ENCODE data around the gene OTULINL. TPM values are rescaled to one million over a fixed set of nuclear protein-coding genes. Genes with fewer than 3 reads are reported as not detected.

The OTULINL gene
- total RNA-seq, 1 donor from 2014 or later = 0.21 TPM

DNA sequence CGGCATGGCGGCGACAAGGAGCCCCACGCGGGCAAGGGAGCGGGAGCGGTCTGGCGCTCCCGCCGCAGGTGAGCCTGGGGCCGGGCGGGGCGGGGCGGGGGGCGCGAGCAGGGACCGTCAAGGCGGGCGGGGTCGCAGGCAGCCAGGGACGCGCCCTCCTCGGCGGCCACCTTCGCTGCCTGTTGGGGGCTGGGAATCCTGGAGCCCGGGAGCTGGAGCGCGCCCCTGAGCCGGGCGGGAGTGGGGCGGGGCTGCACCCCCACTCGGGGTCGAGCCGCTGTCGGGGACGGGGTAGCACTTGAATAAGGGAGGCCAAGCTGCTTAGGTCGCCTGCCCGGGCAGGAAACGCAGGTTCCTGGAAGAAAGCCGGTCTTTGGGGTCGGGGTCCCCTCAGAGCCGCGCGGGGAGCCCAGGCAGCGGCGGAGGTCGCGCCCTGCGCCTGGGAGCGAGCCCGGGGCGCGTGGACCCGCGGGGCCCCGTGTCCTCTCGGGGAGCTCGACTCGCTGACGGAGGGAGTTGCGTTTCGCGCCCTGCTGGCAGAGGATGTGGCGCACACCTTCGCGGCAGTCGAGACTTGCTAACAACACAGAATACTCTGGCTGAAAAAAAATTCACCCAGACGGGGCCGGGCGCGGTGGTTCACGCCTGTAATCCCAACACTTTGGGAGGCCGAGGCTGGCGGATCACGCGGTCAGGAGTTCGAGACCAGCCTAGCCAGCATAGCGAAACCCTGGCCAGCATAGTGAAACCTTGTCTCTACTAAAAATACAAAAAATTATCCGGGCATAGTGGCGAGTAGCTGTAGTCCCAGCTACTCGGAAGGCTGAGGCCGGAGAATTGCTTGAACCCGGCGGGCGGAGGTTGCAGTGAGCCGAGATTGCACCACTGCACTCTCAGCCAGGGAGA, 552 bp downstream of the OTULINL start:
- H3K36me3 ChIP-seq = no peaks in the 10 kb centered on the region
- peak overlapping the region in 1 of 2 donors; percentile 15 for H3K27ac ChIP-seq
- TF ChIP-seq, protein P1, sequence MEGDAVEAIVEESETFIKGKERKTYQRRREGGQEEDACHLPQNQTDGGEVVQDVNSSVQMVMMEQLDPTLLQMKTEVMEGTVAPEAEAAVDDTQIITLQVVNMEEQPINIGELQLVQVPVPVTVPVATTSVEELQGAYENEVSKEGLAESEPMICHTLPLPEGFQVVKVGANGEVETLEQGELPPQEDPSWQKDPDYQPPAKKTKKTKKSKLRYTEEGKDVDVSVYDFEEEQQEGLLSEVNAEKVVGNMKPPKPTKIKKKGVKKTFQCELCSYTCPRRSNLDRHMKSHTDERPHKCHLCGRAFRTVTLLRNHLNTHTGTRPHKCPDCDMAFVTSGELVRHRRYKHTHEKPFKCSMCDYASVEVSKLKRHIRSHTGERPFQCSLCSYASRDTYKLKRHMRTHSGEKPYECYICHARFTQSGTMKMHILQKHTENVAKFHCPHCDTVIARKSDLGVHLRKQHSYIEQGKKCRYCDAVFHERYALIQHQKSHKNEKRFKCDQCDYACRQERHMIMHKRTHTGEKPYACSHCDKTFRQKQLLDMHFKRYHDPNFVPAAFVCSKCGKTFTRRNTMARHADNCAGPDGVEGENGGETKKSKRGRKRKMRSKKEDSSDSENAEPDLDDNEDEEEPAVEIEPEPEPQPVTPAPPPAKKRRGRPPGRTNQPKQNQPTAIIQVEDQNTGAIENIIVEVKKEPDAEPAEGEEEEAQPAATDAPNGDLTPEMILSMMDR (IDR thresholded peaks at IDR 0.05) = peak in 2 of 3 experiments; percentile 5 to 11
- intact Hi-C loops (cut with DNase I) = loop anchor here (5.0 to 10.0 kb wide), 2 partner anchors 80 to 437 kb away; partner anchors contain the start of genes OTULIN and TRIO
- no peaks in the 10 kb centered on the region for H3K27me3 ChIP-seq
- peak in 1 of 2 donors; percentile 79 for DNase-seq (ENCODE audit: low spot score in 2 of 2)
- peaks cover 0 to 6% of the 10 kb centered on the region in 2 donors for H3K4me1 ChIP-seq
- no peaks in the 10 kb centered on the region for H3K9me3 ChIP-seq
- H3K4me3 ChIP-seq = peak overlapping the region; percentile 66 to 85

DNA sequence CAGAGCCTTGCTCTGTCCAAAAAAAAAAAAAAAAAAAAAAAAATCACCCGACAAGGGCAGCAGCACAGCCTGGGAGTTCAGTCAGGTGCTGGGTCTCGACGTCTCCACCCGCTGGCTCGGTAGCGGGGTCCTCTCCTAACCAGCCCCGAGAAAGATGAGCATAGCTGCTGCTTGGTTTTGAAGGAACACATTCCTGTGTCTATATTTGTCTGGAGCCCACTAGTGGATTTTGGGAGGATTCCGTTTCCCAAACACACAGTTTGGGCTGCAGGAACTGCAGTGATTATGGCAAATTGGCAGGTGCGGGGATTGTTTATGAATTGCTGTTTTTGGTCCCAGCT, 1.2 kb downstream of the OTULINL start:
- TF ChIP-seq, protein P1 (IDR thresholded peaks at IDR 0.05) = no peak
- Histone ChIP-seq H3K27me3 (no peaks in the 10 kb centered on the region), H3K4me1 (peaks cover 0 to 6% of the 10 kb centered on the region in 2 donors), H3K9me3 (no peaks in the 10 kb centered on the region), H3K4me3 (peak overlapping the region; percentile 66 to 85), H3K27ac (no peak overlapping the region), H3K36me3 (no peaks in the 10 kb centered on the region)
- DNase-seq (ENCODE audit: low spot score in 2 of 2) = no peak
- intact Hi-C loops (cut with DNase I) = loop anchor here (5.0 to 10.0 kb wide), 2 partner anchors 80 to 438 kb away; partner anchors contain the start of genes OTULIN and TRIO

DNA sequence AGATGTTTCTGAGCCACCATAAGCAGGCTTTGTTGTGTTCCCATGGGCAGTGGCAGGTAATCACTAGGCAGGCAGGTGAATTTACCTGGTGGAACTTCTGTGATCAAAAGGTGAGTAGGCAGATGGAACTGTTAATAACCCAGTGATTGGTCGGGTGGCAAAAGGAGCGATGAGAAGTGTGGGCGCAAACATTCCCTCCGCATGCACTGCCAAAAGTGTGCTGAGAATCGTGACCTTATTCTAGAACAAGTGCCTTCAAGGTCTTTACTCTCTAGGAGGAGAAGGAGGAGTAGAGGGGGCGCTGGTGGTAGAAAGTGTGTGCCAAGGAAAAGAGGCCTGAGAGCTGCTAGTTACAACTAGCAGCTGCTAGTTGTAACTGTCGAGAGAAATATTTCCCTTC, 3.3 kb downstream of the OTULINL start:
- Histone ChIP-seq H3K27me3 (no peaks in the 10 kb centered on the region), H3K27ac (no peak overlapping the region), H3K4me3 (no peak overlapping the region), H3K4me1 (peaks cover 0 to 6% of the 10 kb centered on the region in 2 donors), H3K36me3 (no peaks in the 10 kb centered on the region), H3K9me3 (no peaks in the 10 kb centered on the region)
- DNase-seq (ENCODE audit: low spot score in 2 of 2) = no peak
- intact Hi-C loops (cut with DNase I) = loop anchor here (5.0 to 10.0 kb wide), 2 partner anchors 77 to 440 kb away; partner anchors contain the start of genes OTULIN and TRIO
- TF ChIP-seq, protein P1 (IDR thresholded peaks at IDR 0.05) = no peak

DNA sequence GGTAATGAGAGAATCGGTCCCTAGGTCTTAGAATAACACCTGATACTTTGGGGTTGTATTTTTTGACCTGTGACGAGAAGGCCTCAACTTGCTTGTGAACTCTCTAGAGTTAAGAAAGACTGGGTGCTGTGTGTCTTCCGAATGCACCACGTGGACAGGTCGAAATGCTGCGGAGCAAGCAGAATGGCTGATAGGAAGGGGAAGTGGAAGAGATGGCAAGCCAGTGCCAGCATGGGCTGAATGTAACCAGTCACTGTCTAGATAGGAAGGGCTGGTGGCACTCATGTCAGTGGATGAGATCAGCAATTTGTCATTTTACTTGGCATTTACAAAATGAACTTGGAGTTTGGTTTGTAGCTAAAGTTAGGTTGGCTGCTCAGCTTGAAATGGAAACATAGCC, 5.6 kb downstream of the OTULINL start:
- intact Hi-C loops (cut with DNase I) = loop anchor here (10.0 kb wide), 1 partner anchor 442 kb away; the partner anchor contains the start of gene TRIO
- peak; percentile 30 to 72 for DNase-seq (ENCODE audit: low spot score in 2 of 2)
- Histone ChIP-seq H3K9me3 (no peaks in the 10 kb centered on the region), H3K27me3 (no peaks in the 10 kb centered on the region), H3K4me1 (no peaks in the 10 kb centered on the region), H3K27ac (no peak overlapping the region), H3K36me3 (no peaks in the 10 kb centered on the region), H3K4me3 (no peak overlapping the region)
- TF ChIP-seq, protein P1 (IDR thresholded peaks at IDR 0.05) = no peak

DNA sequence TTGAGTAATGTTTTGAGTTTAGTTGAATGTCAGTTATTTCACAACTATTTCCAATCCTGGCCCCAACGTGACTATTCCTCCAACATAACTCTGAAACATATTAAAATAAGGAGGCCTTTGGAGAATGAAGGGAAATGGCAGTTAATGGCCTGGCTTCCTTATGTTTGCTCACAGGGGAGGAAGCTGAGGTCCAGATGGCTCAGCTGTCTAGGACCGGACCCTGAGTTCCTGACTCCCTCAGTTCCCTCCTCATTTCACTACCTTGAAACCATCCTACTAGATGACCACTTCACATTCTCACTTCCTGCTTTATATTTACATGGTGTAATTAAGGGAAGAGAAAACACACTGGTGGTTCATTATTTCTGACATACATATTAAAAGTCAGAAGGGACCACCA, 6.6 kb downstream of the OTULINL start:
- H3K27me3 ChIP-seq = no peaks in the 10 kb centered on the region
- no peak for DNase-seq (ENCODE audit: low spot score in 2 of 2)
- H3K27ac ChIP-seq = no peak overlapping the region
- intact Hi-C loops (cut with DNase I) = loop anchor here (10.0 kb wide), 1 partner anchor 443 kb away; the partner anchor contains the start of gene TRIO
- no peaks in the 10 kb centered on the region for H3K36me3 ChIP-seq
- TF ChIP-seq, protein P1 (IDR thresholded peaks at IDR 0.05) = no peak
- no peaks in the 10 kb centered on the region for H3K4me1 ChIP-seq
- H3K4me3 ChIP-seq = no peak overlapping the region
- no peaks in the 10 kb centered on the region for H3K9me3 ChIP-seq

Data from ascending aorta (tissue), 2 donors.